Neural progenitor cell (in vitro differentiated cells): ENCODE data around the gene PGM5. TPM values are rescaled to one million over a fixed set of nuclear protein-coding genes. Genes with fewer than 3 reads are reported as not detected.
"Not testable (repeated sequence)": the region's sequence is repeated elsewhere in the genome, so short reads cannot be mapped to it uniquely, and the experiment has no call there.

Source experiments
- DNase-seq: peaks from one replicate; pipeline ENCODE4 v3.0.0-alpha.2; 2016; ENCODE audit warnings: low spot score
- H2AFZ ChIP-seq: fragments of 200-600 bp; sonication (generic); replicated peaks from 2 replicates; pipeline ENCODE4 v1.6.1; 2016; ENCODE audit warnings: antibody characterized with exemption
- H3F3A ChIP-seq: fragments of 200-600 bp; sonication (generic); 2 replicates; pipeline ENCODE4 v1.6.1; 2016; ENCODE audit warnings: antibody characterized with exemption, low read depth
- H3K27ac ChIP-seq: fragments of 200-600 bp; sonication (generic); 2 replicates; pipeline ENCODE4 v1.5.1; 2016; ENCODE audit warnings: mild to moderate bottlenecking
- H3K27me3 ChIP-seq: fragments of 200-600 bp; sonication (generic); 2 replicates; pipeline ENCODE4 v1.6.1; 2016; ENCODE audit warnings: mild to moderate bottlenecking, moderate library complexity
- H3K36me3 ChIP-seq: fragments of 200-600 bp; sonication (generic); 2 replicates; pipeline ENCODE4 v1.5.1; 2016
- H3K4me1 ChIP-seq: fragments of 200-600 bp; sonication (generic); 2 replicates; pipeline ENCODE4 v1.6.1; 2016; ENCODE audit warnings: mixed run types
- H3K4me2 ChIP-seq: fragments of 200-600 bp; sonication (generic); 2 replicates; pipeline ENCODE4 v1.6.1; 2016
- H3K4me3 ChIP-seq: fragments of 200-600 bp; sonication (generic); 2 replicates; pipeline ENCODE4 v1.5.1; 2016
- H3K79me2 ChIP-seq: fragments of 200-600 bp; sonication (generic); 2 replicates; pipeline ENCODE4 v1.6.1; 2016; ENCODE audit warnings: low read depth
- H3K9ac ChIP-seq: fragments of 200-600 bp; sonication (generic); 2 replicates; pipeline ENCODE4 v1.6.1; 2016
- H3K9me3 ChIP-seq: fragments of 200-600 bp; sonication (generic); 2 replicates; pipeline ENCODE4 v1.5.1; 2016; ENCODE audit warnings: low read depth
- H4K20me1 ChIP-seq: fragments of 200-600 bp; sonication (generic); 2 replicates; pipeline ENCODE4 v1.6.1; 2016; ENCODE audit warnings: low read depth
- H3K27ac Mint-ChIP-seq: 3 replicates; pipeline ENCODE4 v1.8.0; 2021; ENCODE audit warnings: mixed read lengths
- H3K27me3 Mint-ChIP-seq: 2 replicates; pipeline ENCODE4 v1.8.0; 2022; ENCODE audit warnings: low read depth, mild to moderate bottlenecking, inconsistent platforms, moderate library complexity, mixed read lengths; ENCODE audit not compliant: insufficient read depth
- H3K36me3 Mint-ChIP-seq: 3 replicates; pipeline ENCODE4 v1.8.0; 2021; ENCODE audit warnings: mixed read lengths
- H3K4me1 Mint-ChIP-seq: 3 replicates; pipeline ENCODE4 v1.8.0; 2021; ENCODE audit warnings: mixed read lengths
- H3K4me3 Mint-ChIP-seq: 3 replicates; pipeline ENCODE4 v1.8.0; 2021; ENCODE audit warnings: mild to moderate bottlenecking, moderate library complexity, mixed read lengths
- H3K9me3 Mint-ChIP-seq: 3 replicates; pipeline ENCODE4 v1.8.0; 2020; ENCODE audit warnings: mixed read lengths
- EZH2 ChIP-seq: fragments of 200-600 bp; sonication (generic); IDR thresholded peaks from 2 replicates; pipeline ENCODE4 v1.6.1; 2017; ENCODE audit warnings: antibody characterized with exemption, mild to moderate bottlenecking, moderate library complexity
- EZH2phosphoT487 ChIP-seq: fragments of 200-600 bp; sonication (generic); IDR thresholded peaks from 2 replicates; pipeline ENCODE4 v1.6.1; 2017; ENCODE audit warnings: antibody characterized with exemption
- total RNA-seq: library from RNA; depleted of rRNA; stranded (reverse); fragments of >200 nt; gene quantifications from 2 replicates; pipeline ENCODE4 v1.2.3, GENCODE V29; 2015; ENCODE audit warnings: low replicate concordance

The PGM5 gene
- total RNA-seq: 0.81 and 2.0 TPM in 2 replicates

DNA sequence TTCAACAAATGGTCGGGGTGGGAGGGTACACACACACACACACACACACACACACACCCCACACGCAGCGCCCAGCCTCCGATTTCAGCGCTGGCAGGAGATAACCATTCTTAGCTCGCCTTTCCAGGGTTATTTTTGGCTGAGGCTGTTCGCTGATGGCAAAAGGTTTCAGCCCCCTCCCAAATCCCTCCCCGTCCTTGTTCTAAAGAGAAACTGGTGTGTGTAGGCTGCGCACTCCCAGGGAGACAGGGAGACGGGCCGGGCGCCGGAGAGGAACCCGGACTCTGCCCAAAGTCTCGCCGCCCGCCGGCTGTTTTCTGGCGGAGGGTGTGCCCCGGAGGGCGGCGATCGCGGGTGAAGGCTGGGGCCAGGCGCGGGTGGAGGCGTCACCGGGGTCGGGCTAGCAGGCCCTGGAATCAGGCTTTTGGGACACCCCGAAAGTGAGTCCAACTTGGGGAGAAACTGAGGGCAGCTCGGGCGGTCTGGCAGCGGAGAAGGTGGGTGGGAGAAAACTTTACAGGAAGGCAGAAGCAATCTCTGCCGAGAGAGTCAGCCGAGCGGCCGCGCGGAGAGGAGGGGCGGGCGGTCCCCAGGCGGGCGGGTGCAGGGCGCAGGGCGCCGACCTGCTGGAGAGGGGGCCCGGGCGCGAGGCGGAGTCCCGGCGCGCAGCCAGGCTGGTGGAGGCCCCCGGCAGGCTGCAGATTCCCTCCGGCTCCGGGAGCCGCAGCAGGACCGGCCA, at the start of gene PGM5:
TSS of gene PGM5 (plus strand) at position 232 of the 739 bp plus-strand sequence. CDS start 517 bp downstream, outside the sequence.
- H3K4me3 Mint-ChIP-seq: peak within 1 kb of the TSS; percentile 84
- not testable (repeated sequence) for H3K9me3 ChIP-seq, H3K36me3 Mint-ChIP-seq, H3K79me2 ChIP-seq, H3K27ac ChIP-seq, H4K20me1 ChIP-seq, H3K9me3 Mint-ChIP-seq, H3K9ac ChIP-seq, H3K4me1 ChIP-seq, H3K4me1 Mint-ChIP-seq, H3K27ac Mint-ChIP-seq, H3F3A ChIP-seq, H3K36me3 ChIP-seq
- H2AFZ ChIP-seq: peak within 1 kb of the TSS; percentile 94
- TF ChIP-seq EZH2: peak; percentile 79
- peak within 1 kb of the TSS; percentile 69 for H3K4me3 ChIP-seq
- peak within 1 kb of the TSS; percentile 91 for H3K4me2 ChIP-seq
- DNase-seq: peak; percentile 45
- peaks cover 92% of the 10 kb centered on the region for H3K27me3 ChIP-seq
- H3K27me3 Mint-ChIP-seq: peaks cover 28% of the 10 kb centered on the region

- not testable (repeated sequence) for H3K9me3 Mint-ChIP-seq, H3K9ac ChIP-seq, H3K79me2 ChIP-seq, H3K4me1 ChIP-seq, DNase-seq, H3K4me1 Mint-ChIP-seq, H3K36me3 ChIP-seq, H3K27ac ChIP-seq, H3K36me3 Mint-ChIP-seq, H3K27me3 Mint-ChIP-seq, H3K4me3 Mint-ChIP-seq, H3F3A ChIP-seq, H3K27ac Mint-ChIP-seq, H4K20me1 ChIP-seq, H3K4me3 ChIP-seq, H3K9me3 ChIP-seq, H3K4me2 ChIP-seq, H2AFZ ChIP-seq
- peaks cover 34% of the 10 kb centered on the region for H3K27me3 ChIP-seq
- TF ChIP-seq EZH2phosphoT487 (peak; percentile 79), EZH2 (peak; percentile 81)
These were observed 49.3 kb upstream of the PGM5 start for GRCh38 chr9:68307127-68307526.

DNA sequence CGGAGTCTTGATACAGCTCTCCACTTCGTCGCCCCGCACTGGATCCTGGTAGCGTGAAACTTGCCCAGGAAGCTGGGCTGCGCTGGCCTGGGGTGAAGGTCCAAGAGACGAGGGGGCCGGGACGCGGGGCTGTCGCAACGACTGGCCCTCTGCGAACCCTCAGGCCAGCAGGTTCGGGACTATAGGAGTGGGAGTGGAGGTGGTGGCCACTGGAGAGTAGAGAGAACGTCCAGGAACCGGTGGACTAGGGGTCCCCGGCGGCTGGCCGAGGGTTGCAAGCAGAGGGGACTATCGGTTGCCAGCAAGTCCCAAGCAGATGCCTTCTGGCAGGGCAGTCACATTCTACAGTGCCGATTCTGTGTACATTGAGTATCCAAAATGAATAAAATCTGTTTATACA, 48.8 kb upstream of the PGM5 start:
- H3K9ac ChIP-seq, H4K20me1 ChIP-seq, H3F3A ChIP-seq, H3K4me3 Mint-ChIP-seq, H2AFZ ChIP-seq, H3K9me3 Mint-ChIP-seq, H3K36me3 ChIP-seq, H3K4me2 ChIP-seq, H3K27ac Mint-ChIP-seq, DNase-seq, H3K27ac ChIP-seq, H3K36me3 Mint-ChIP-seq, H3K4me1 Mint-ChIP-seq, H3K4me3 ChIP-seq, H3K9me3 ChIP-seq, H3K27me3 Mint-ChIP-seq, H3K4me1 ChIP-seq, H3K79me2 ChIP-seq: not testable (repeated sequence)
- peaks cover 35% of the 10 kb centered on the region for H3K27me3 ChIP-seq
- TF ChIP-seq EZH2 (peak; percentile 73), EZH2phosphoT487 (peak; percentile 77)

- H3K4me1 Mint-ChIP-seq, H3F3A ChIP-seq, H3K4me2 ChIP-seq, H3K4me3 Mint-ChIP-seq, DNase-seq, H3K9ac ChIP-seq, H3K9me3 Mint-ChIP-seq, H2AFZ ChIP-seq, H3K27ac ChIP-seq, H3K4me1 ChIP-seq, H3K9me3 ChIP-seq, H3K27me3 Mint-ChIP-seq, H3K27ac Mint-ChIP-seq, H3K36me3 ChIP-seq, H3K79me2 ChIP-seq, H4K20me1 ChIP-seq, H3K4me3 ChIP-seq, H3K36me3 Mint-ChIP-seq: not testable (repeated sequence)
- peaks cover 37% of the 10 kb centered on the region for H3K27me3 ChIP-seq
These were observed 45.2 kb upstream of the PGM5 start for GRCh38 chr9:68311208-68311607.

- peaks cover 33% of the 10 kb centered on the region for H3K27me3 ChIP-seq
- H3K27me3 Mint-ChIP-seq, H3K4me3 Mint-ChIP-seq, H3K36me3 Mint-ChIP-seq, H3K9me3 ChIP-seq, H3K4me2 ChIP-seq, H3K9me3 Mint-ChIP-seq, H3F3A ChIP-seq, H3K4me3 ChIP-seq, H3K27ac ChIP-seq, H3K27ac Mint-ChIP-seq, H3K4me1 ChIP-seq, H2AFZ ChIP-seq, H3K36me3 ChIP-seq, H3K79me2 ChIP-seq, H3K4me1 Mint-ChIP-seq, DNase-seq, H3K9ac ChIP-seq, H4K20me1 ChIP-seq: not testable (repeated sequence)
These were observed 38.2 kb upstream of the PGM5 start for GRCh38 chr9:68318209-68318608.

DNA sequence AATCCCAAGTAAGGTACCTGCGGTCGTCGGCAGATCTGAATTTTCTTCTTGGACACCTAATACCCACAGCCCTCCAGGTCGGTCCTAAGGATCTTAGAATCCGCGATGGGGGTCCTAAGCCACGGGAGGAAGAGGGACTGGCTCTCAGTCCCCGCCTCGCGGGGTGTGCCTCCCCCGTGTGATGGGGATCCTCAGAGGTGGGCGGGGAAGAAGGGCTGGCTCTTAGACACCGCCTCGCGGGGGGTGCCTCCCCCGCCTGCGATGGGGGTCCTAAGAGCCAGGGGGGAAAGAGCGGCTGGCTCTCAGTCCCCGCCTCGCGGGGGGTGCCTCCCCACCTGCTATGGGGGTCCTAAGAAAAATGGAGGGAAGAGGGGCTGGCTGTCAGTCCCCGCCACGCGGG, 32.7 kb upstream of the PGM5 start:
- H3K79me2 ChIP-seq, H3K4me1 Mint-ChIP-seq, H2AFZ ChIP-seq, H3F3A ChIP-seq, H3K4me3 Mint-ChIP-seq, H3K4me2 ChIP-seq, H3K9ac ChIP-seq, H3K27ac ChIP-seq, H3K27ac Mint-ChIP-seq, H3K4me3 ChIP-seq, H3K9me3 Mint-ChIP-seq, H3K27me3 Mint-ChIP-seq, H4K20me1 ChIP-seq, H3K9me3 ChIP-seq, DNase-seq, H3K36me3 Mint-ChIP-seq, H3K4me1 ChIP-seq, H3K36me3 ChIP-seq: not testable (repeated sequence)
- peaks cover 13% of the 10 kb centered on the region for H3K27me3 ChIP-seq

DNA sequence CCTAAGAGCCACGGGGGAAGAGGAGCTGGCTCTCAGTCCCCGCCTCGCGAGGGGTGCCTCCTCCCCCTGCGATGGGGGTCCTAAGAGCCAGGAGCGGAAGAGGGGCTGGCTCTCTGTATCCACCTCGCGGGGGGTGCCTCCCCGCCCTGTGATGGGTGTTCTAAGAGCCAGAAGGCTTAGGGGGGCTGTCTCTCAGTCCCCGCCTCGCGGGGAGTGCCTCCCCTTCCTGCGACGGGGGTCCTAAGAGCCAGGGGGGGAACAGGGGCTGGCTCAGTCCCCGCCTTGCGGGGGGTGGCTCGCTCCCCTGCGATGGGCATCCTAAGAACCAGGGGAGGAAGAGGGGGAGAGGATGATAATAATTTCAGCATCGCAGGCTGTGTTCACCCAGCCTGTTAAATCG, 31.9 kb upstream of the PGM5 start:
- H3K9me3 Mint-ChIP-seq, H3K9ac ChIP-seq, H3K27ac ChIP-seq, H3F3A ChIP-seq, H3K36me3 Mint-ChIP-seq, H3K9me3 ChIP-seq, H3K79me2 ChIP-seq, H3K4me1 Mint-ChIP-seq, DNase-seq, H3K4me3 Mint-ChIP-seq, H3K27ac Mint-ChIP-seq, H3K36me3 ChIP-seq, H3K4me1 ChIP-seq, H4K20me1 ChIP-seq, H2AFZ ChIP-seq, H3K4me3 ChIP-seq, H3K27me3 Mint-ChIP-seq, H3K4me2 ChIP-seq: not testable (repeated sequence)
- H3K27me3 ChIP-seq: peaks cover 14% of the 10 kb centered on the region

- H3K4me3 ChIP-seq, H2AFZ ChIP-seq, H3K9me3 Mint-ChIP-seq: not testable (repeated sequence)
These were observed 27.3 kb upstream of the PGM5 start for GRCh38 chr9:68329106-68329505.

More at GRCh38 chr9:68329106-68329505, 27.3 kb upstream of the PGM5 start:
- H3K36me3 ChIP-seq, H3K36me3 Mint-ChIP-seq, DNase-seq, H3F3A ChIP-seq, H3K79me2 ChIP-seq, H3K4me1 ChIP-seq, H4K20me1 ChIP-seq, H3K4me1 Mint-ChIP-seq, H3K27ac Mint-ChIP-seq, H3K27ac ChIP-seq, H3K9me3 ChIP-seq, H3K9ac ChIP-seq, H3K27me3 Mint-ChIP-seq, H3K4me3 Mint-ChIP-seq, H3K4me2 ChIP-seq: not testable (repeated sequence)
- peaks cover 12% of the 10 kb centered on the region for H3K27me3 ChIP-seq
